GM19455 (cell line): ENCODE data around the gene UNC79.
"Not testable (repeated sequence)": the region's sequence is repeated elsewhere in the genome, so short reads cannot be mapped to it uniquely, and the experiment has no call there.

Experiments used
- ATAC-seq: cut with Tn5 transposase; IDR thresholded peaks from one replicate; pipeline ENCODE4 v1.9.1; 2021; ENCODE audit not compliant: unreplicated experiment

UNC79 gene

GRCh38 chr14:93493054-93493453 is 62.3 kb downstream of the UNC79 start:
- ATAC-seq = no peak

DNA sequence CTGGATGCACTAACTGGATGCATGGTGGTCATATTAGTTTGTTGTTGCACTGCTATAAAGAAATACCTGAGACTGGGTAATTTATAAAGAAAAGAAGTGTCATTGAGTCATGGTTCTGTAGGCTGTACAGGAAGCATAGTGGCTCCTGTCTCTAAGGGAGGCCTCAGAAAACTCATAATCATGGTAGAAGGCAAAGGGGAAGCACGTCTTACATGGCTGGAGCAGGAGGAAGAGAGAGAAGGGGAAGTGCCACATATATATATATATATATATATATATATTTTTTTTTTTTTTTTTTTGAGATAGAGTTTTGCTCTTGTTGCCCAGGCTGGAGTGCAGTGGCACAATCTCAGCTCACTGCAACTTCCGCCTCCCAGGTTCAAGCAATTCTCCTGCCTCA is 62.9 kb downstream of the UNC79 start:
- ATAC-seq = not testable (repeated sequence)

GRCh38 chr14:93496856-93497741 is 66.4 kb downstream of the UNC79 start:
- no peak for ATAC-seq

GRCh38 chr14:93510056-93510455 is 79.3 kb downstream of the UNC79 start:
- ATAC-seq = no peak

DNA sequence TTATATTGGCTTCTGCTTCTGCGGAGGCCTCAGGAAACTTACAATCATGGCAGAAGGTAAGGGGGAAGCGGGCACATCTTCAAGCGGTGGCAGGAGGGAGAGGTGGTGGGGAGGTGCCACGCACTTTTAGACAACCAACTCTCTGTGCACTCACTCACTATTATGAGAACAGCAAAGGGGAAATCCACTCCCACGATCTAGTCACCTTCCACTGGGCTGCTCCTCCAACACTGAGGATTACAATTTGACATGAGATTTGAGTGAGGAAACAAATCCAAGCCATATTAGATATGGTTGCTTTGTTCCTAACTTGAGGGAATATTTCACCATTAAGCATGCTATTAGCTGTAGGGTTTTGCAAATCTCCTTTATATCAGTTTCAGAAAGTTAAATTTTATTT is 80.3 kb downstream of the UNC79 start:
- ATAC-seq = no peak

DNA sequence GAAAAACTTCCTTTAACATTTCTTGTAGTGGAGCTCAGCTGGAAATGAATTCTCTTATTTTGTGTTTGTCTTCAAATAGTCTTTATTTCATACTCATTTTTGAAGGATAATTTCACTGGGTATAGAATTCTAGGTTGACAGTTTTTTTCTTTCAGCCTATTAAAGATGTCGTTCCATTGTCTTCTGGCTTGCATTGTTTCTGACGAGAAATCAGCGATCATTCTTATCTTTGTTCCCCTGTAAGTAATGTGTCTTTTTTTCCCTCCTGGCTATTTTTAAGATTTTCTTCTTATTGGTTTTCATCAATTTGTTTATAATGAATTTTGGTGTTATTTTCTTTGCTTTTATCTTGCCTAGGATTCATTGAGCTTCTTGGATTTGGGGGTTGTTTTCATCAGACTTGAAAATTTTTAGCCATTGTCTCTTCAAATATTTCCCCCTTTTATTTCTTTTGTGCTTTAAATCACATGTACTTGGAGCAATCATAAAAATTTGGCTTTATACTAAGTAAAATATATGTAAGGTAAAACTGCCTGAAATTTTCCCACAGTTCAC is 89.4 kb downstream of the UNC79 start:
- ATAC-seq = no peak

- ATAC-seq = no peak
Observed at GRCh38 chr14:93522221-93522620, 91.5 kb downstream of the UNC79 start.

DNA sequence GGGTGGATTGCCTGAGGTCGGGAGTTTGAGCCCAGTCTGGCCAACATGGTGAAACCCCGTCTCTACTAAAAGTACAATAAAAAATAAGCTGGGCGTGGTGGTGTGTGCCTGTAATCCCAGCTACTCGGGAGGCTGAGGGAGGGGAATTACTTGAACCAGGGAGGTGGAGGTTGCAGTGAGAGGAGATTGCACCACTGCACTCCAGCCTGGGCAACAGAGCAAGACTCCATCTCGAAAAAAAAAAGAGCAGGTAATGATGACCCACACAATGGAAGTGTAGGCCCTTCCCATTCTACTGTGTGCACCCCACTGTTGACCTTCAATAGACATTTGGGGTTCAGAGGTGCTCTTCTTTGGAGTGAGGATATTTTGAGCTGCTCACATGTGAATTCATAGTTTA is 94.5 kb downstream of the UNC79 start:
- not testable (repeated sequence) for ATAC-seq

DNA sequence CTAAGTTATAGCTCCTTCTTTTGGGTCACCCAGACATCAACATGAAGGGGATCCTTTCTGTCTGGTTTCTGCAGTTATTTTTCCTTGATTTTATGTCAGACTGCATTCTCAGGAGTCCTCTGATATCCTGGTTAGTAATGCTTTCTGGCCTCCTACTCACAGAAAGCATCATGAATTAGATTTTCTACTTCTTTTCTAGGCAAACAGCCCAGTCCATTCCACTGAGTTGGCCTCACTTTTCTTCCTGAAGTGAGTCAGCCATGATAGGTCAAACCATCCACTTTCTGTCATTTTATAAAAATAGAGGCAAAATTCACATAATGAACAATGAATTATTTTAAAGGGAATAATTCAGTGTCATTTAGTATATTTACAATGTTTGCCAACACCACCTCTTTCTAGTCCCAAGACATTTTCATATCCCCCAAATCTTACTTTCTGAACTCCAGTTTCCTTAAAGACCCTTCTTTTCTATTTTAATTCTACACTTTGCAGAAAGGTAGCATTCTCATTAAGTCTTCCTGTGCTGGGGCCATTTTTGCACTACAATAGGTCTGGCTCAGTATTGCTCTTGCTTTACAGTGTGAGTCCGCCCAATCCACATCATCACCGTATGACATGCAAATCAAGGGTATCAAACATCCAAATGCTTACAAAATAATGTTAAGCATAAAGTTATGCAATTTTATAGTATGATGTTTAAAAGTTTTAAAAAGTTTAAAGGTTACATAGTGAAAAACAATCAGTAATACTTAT is 95.1 kb downstream of the UNC79 start:
- ATAC-seq = no peak

DNA sequence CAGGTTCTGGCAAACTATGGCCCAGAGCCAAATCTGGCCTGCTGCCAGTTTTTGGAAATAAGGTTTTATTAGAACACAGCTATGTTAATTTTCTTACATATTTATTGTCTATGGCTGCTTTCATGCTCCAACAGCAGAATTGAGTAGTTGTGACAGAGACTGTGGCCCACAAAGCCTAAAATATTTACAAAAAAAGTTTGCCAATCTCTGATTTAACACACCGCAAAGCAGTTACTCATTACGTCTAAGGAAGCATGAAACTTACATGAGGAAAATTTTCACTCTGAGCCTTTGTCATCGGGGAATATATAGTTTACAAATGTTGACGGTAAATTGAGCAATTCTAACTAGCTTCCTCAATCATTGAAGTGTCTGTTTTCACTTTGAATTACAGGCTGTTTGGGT is 96.5 kb downstream of the UNC79 start:
- no peak for ATAC-seq

DNA sequence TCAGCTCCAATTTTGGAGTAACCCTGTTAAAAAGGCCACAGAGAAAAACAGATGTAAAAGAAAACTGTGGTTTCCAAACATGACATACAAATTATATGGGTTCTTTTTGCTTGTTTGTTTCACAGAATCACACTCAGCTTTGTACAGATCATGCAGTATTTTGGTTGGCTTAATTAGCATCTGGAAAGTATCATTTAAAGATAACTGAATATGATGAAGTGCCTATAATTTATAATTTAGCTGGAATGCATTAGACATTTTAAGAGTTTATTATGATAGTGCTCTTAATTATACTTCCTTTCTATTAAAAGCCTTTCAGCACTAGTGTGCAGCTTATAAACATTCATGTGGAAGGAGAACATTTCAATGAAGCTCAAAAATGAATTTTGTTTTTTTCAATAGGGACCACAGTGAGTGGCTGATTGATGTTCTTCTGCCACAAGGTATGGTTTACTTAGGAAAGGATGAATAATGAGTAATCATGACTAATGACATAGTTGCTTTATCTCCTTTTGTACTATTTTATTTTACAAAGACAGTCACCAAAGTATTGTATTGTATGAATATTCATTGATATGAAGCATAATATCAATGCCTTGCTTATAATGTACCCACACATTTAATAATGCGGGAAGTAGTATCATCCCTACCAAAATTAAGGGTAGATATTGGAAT is 98.3 kb downstream of the UNC79 start:
- ATAC-seq = no peak

- ATAC-seq = no peak
Observed at GRCh38 chr14:93531644-93532043, 100.9 kb downstream of the UNC79 start.

DNA sequence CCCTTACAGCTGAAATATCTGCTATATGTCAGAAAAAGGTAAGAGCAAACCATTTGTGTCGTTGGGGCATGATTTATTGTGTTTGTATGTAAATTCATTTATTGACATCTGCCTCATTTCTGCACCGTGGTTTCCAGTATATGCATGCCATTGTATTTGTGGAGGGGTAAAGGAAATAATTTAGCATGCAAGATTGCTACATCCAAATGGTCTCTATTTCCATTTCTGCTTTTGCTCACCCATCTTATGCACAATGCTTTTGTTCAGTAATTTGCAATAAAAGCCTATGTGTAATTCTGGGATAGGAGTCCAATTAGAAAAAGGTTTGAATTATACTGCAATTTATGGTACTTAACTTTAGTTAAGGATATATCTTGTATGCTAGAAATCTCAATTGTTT is 101.8 kb downstream of the UNC79 start:
- ATAC-seq = no peak

GRCh38 chr14:93533437-93533836 is 102.7 kb downstream of the UNC79 start:
- no peak for ATAC-seq

DNA sequence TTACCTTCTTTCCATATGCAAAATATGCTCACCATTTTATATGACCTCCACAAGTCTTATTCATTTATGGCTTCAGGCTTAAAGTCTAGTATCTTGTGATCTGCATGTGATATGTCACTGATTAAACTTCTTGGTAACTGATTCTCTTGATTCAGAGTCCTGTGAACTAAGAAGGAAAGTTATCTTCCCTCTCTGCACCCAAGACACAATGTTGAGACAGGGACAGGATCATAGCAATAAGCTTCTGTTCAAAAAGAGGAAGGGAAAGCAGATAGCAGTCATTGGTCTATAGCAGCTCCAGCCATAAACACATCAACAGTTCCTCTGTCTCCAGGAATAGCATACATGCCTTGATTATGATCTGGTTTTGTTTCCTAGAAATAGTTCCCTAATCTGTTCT is 103.1 kb downstream of the UNC79 start:
- no peak for ATAC-seq

- no peak for ATAC-seq
Observed at GRCh38 chr14:93535537-93535936, 104.8 kb downstream of the UNC79 start.

- ATAC-seq = no peak
Observed at GRCh38 chr14:93536945-93537344, 106.2 kb downstream of the UNC79 start.

DNA sequence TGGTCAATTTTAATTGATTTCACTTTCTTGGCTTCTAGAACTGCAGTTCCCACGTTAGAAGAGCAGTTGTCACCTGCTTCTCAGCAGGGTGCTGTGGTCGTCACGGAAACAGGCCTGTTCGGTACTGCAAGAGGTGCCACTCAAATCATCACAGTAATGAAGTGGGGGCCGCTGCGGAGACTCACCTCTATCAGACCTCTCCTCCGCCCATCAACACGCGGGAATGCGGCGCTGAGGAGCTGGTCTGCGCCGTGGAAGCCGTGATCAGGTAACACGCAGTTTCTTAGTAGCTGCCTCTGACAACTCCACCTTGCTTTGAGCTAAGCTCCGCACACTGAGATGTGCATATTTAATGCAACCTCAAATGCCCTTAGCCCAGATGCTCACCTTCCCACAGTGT is 107.2 kb downstream of the UNC79 start:
- no peak for ATAC-seq

DNA sequence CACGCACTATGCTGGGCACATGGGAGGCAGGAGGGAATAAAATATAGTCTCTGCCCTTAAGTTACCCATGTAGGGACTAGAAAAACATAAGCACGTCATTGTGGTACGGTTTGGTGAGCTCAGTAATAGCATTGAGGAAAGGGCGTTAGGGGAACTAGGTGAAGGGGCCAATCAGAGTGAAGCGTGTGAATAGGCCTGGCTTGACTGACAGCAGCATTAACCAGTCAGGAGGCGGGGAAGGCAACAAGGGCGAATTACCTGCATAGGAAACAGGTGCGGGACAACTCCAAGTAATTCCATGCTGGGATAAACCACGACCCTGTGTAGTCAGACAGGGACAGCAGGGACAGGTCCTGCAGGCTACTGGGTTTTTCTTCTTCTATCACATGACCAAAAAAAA is 107.7 kb downstream of the UNC79 start:
- ATAC-seq = no peak

GRCh38 chr14:93540235-93540634 is 109.5 kb downstream of the UNC79 start:
- ATAC-seq = no peak

DNA sequence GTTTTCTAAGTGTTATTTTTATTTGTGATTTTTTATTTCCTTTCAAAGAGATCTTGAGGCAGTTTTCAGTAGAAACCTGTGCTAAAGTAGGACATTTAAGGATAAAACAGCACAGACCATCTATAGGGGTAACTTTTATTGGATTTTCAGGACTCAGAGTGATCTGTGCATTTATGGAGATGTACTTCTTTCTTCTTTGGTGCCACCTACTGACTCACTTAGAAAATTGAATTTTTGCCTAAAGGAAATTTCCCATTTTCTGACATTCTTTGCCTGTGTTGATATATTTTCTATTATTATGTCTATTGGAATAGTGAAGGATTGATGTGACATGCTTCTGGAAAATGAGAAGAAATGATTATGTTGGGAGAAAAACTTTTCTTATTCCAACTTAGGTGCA is 113.0 kb downstream of the UNC79 start:
- no peak for ATAC-seq
